SU-DHL-6 (cell line): ENCODE measurements around the gene CACNG8.

ENCODE experiments used
- H2AFZ ChIP-seq: fragments of 200-600 bp; sonication (generic); 2 replicates; pipeline ENCODE4 v1.6.1; 2014; ENCODE audit warnings: low read depth, mild to moderate bottlenecking, moderate library complexity, mixed read lengths, antibody characterized with exemption, low read length; ENCODE audit not compliant: severe bottlenecking
- H3F3A ChIP-seq: fragments of 200-600 bp; shearing (Covaris generic); 2 replicates; pipeline ENCODE4 v1.6.0; 2016; ENCODE audit warnings: antibody characterized with exemption, mild to moderate bottlenecking; ENCODE audit not compliant: insufficient read depth
- H3K27ac ChIP-seq: fragments of 200-600 bp; sonication (generic); 2 replicates; pipeline ENCODE4 v1.5.1; 2016; ENCODE audit warnings: low read depth, mild to moderate bottlenecking, low read length, moderate library complexity, mixed read lengths
- H3K27me3 ChIP-seq: fragments of 200-600 bp; sonication (generic), shearing (Covaris generic); 2 replicates; pipeline ENCODE4 v1.6.0; 2014; ENCODE audit warnings: mild to moderate bottlenecking, low read length
- H3K36me3 ChIP-seq: fragments of 200-600 bp; sonication (generic); 2 replicates; pipeline ENCODE4 v1.6.1; 2014; ENCODE audit warnings: mild to moderate bottlenecking, low read length, mixed read lengths
- H3K4me2 ChIP-seq: fragments of 300-600, 200-600 bp; shearing (Covaris generic), sonication (generic); 2 replicates; pipeline ENCODE4 v1.6.0; 2014; ENCODE audit warnings: low read length, low read depth, mild to moderate bottlenecking; ENCODE audit not compliant: poor library complexity, severe bottlenecking
- H3K4me3 ChIP-seq: fragments of 200-600 bp; sonication (generic); 2 replicates; pipeline ENCODE4 v1.5.1; 2014; ENCODE audit warnings: antibody characterized with exemption, low read length, mild to moderate bottlenecking, mixed read lengths; ENCODE audit not compliant: insufficient read depth, poor library complexity, severe bottlenecking
- H3K79me2 ChIP-seq: fragments of 200-600 bp; sonication (generic); 2 replicates; pipeline ENCODE4 v1.6.1; 2014; ENCODE audit warnings: mild to moderate bottlenecking, low read length, moderate library complexity; ENCODE audit not compliant: insufficient read depth
- H3K9ac ChIP-seq: fragments of 200-600 bp; sonication (generic); 2 replicates; pipeline ENCODE4 v1.7.0; 2014; ENCODE audit warnings: mild to moderate bottlenecking, low read length
- H3K9me2 ChIP-seq: fragments of 200-600 bp; sonication (generic); replicated peaks from 2 replicates; pipeline ENCODE4 v1.6.1; 2014; ENCODE audit warnings: low read length; ENCODE audit not compliant: insufficient read depth
- H3K9me3 ChIP-seq: fragments of 200-600 bp; sonication (generic); 2 replicates; pipeline ENCODE4 v1.6.1; 2014; ENCODE audit warnings: low read length, mixed read lengths; ENCODE audit not compliant: insufficient read depth
- H4K20me1 ChIP-seq: fragments of 200-600 bp; sonication (generic); 2 replicates; pipeline ENCODE4 v1.6.1; 2014; ENCODE audit warnings: low read depth, mild to moderate bottlenecking, antibody characterized with exemption, low read length, moderate library complexity, mixed read lengths
- EZH2phosphoT487 ChIP-seq: fragments of 200-600 bp; sonication (generic), shearing (Covaris generic); conservative IDR thresholded peaks from 2 replicates; pipeline ENCODE4 v1.6.1; 2018; ENCODE audit warnings: mild to moderate bottlenecking, antibody characterized with exemption, low read length, moderate library complexity, mixed read lengths
- TF ChIP-seq, protein P1 (sequence below): fragments of 200-600 bp; sonication (generic); IDR thresholded peaks from one replicate; pipeline ENCODE4 v1.5.1; 2017; ENCODE audit warnings: antibody characterized with exemption, mild to moderate bottlenecking, low read length, moderate library complexity; ENCODE audit not compliant: insufficient read depth, poor library complexity, severe bottlenecking

The CACNG8 gene

DNA sequence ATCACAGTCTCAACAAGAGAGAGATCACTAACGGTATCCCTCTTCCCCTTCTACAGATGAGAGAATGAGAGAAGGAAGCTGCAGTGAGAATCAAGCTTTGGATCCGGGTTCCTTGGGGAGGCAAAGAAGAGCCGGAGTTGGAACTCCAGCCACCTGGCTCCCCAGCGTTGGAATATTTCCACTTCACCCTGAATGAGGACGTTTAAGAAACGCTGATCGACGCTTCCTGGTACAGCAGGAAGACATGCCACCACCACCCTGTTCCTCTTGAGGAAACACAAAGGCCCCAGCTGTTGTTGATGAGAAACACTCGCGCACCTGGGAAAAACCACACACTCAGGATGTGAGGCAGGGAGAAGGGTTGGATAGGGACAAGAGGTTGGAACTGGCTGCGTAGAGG is 11.3 kb upstream of the CACNG8 start:
- Histone ChIP-seq H3K36me3 (no peaks in the 10 kb centered on the region), H3K79me2 (no peaks in the 10 kb centered on the region), H3K9ac (no peak overlapping the region), H2AFZ (no peak overlapping the region), H3K9me3 (no peaks in the 10 kb centered on the region), H3K9me2 (no peaks in the 10 kb centered on the region), H3F3A (no peaks in the 10 kb centered on the region), H3K4me3 (no peak overlapping the region), H4K20me1 (no peaks in the 10 kb centered on the region), H3K27ac (no peak overlapping the region), H3K27me3 (no peaks in the 10 kb centered on the region), H3K4me2 (no peak overlapping the region)
- TF ChIP-seq, protein P1, sequence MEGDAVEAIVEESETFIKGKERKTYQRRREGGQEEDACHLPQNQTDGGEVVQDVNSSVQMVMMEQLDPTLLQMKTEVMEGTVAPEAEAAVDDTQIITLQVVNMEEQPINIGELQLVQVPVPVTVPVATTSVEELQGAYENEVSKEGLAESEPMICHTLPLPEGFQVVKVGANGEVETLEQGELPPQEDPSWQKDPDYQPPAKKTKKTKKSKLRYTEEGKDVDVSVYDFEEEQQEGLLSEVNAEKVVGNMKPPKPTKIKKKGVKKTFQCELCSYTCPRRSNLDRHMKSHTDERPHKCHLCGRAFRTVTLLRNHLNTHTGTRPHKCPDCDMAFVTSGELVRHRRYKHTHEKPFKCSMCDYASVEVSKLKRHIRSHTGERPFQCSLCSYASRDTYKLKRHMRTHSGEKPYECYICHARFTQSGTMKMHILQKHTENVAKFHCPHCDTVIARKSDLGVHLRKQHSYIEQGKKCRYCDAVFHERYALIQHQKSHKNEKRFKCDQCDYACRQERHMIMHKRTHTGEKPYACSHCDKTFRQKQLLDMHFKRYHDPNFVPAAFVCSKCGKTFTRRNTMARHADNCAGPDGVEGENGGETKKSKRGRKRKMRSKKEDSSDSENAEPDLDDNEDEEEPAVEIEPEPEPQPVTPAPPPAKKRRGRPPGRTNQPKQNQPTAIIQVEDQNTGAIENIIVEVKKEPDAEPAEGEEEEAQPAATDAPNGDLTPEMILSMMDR: no peak
- no peak for TF ChIP-seq EZH2phosphoT487

DNA sequence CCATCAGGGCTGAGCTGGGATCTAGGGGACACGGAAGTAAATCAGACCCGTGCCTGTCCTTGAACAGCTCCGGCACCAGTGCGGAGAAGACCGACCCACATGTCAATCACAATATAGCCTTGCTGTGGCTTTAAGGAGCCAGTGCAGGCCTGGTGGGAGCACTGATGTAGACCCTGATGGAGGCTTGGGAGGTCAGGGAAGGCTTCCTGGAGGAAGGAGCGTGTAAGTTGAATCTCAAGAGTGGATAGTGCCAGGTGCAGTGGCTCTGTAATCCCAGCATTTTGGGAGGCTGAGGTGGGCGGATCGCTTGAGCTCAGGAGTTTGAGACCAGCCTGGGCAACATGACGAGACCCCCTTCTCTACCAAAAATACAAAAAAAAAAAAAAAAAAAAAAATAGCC is 10.8 kb upstream of the CACNG8 start:
- Histone ChIP-seq H3K9me2 (no peaks in the 10 kb centered on the region), H3F3A (no peaks in the 10 kb centered on the region), H3K79me2 (no peaks in the 10 kb centered on the region), H3K27me3 (no peaks in the 10 kb centered on the region), H3K9me3 (no peaks in the 10 kb centered on the region), H3K4me3 (no peak overlapping the region), H2AFZ (no peak overlapping the region), H3K27ac (no peak overlapping the region), H3K9ac (no peak overlapping the region), H4K20me1 (no peaks in the 10 kb centered on the region), H3K36me3 (no peaks in the 10 kb centered on the region), H3K4me2 (no peak overlapping the region)
- no peak for TF ChIP-seq EZH2phosphoT487

GRCh38 chr19:53953383-53953782 is 9.4 kb upstream of the CACNG8 start:
- Histone ChIP-seq H2AFZ (no peak overlapping the region), H3K9me3 (no peaks in the 10 kb centered on the region), H3K9ac (no peak overlapping the region), H3K9me2 (no peaks in the 10 kb centered on the region), H3F3A (no peaks in the 10 kb centered on the region), H3K27ac (no peak overlapping the region), H3K36me3 (no peaks in the 10 kb centered on the region), H3K4me3 (no peak overlapping the region), H4K20me1 (no peaks in the 10 kb centered on the region), H3K4me2 (no peak overlapping the region), H3K79me2 (no peaks in the 10 kb centered on the region), H3K27me3 (no peaks in the 10 kb centered on the region)
- TF ChIP-seq, protein P1: no peak
- no peak for TF ChIP-seq EZH2phosphoT487

DNA sequence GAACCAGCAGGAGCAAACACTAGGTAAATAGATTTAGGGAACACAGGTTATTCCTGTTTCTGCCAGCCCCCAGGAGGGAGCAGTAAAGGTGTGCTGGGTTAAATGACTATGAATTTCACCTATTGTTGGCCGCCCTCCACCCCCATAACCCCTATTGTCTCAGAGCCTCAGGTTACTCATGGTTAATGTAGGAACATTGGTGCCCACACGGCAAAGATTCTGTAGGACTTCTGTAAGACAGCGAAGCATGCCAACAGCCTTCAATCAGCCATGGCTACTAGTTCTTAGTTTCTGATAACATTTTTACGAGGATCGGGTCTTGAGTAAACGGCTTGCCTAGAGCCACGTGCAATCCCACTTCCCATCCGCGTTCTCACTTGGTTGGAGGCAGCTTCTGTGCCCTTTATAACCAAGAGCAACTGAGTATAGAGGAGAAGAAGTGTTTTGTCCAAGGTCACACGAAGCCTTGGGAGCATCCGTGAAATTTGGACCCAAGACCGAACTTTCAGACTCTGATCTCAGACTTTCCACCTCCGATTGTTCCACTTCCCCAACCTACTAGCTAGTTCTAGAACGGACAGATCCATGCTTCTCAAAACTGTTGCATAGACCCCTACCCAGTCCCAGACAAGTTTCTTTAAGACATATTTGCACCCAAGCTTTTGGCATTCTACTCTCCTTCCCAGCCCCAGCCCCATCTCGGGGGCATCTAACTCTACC is 5.1 kb upstream of the CACNG8 start:
- Histone ChIP-seq H4K20me1 (no peaks in the 10 kb centered on the region), H3K4me2 (no peak overlapping the region), H3F3A (no peaks in the 10 kb centered on the region), H3K36me3 (no peaks in the 10 kb centered on the region), H3K27me3 (no peaks in the 10 kb centered on the region), H3K79me2 (no peaks in the 10 kb centered on the region), H3K9me2 (no peaks in the 10 kb centered on the region), H3K9me3 (no peaks in the 10 kb centered on the region), H2AFZ (no peak overlapping the region), H3K4me3 (no peak overlapping the region), H3K27ac (no peak overlapping the region), H3K9ac (no peak overlapping the region)
- TF ChIP-seq EZH2phosphoT487: no peak
- TF ChIP-seq, protein P1: no peak
